Thymus (tissue), 11 donors: ENCODE results near the gene RCSD1. TPM values are rescaled to one million over a fixed set of nuclear protein-coding genes. Genes with fewer than 3 reads are reported as not detected.

Source experiments
- DNase-seq, 9 donors: peaks; one replicate each; pipeline ENCODE4 v3.0.0-alpha.2; 2013; ENCODE audit warnings: low spot score in 9 of 9, low read depth in 6 of 9, missing footprints in 1 of 9
- H3K27ac ChIP-seq, 2 donors: one replicate each; pipeline ENCODE4 v1.5.1; 2013; ENCODE audit warnings: control low read depth in 1 of 2, low read depth in 1 of 2, low read length in 1 of 2, mild to moderate bottlenecking in 1 of 2, moderate library complexity in 1 of 2
- H3K27me3 ChIP-seq, 2 donors: one replicate each; pipeline ENCODE4 v1.5.1; 2013; ENCODE audit warnings: low read length in 1 of 2; ENCODE audit not compliant: control insufficient read depth in 2 of 2, insufficient read depth in 1 of 2
- H3K36me3 ChIP-seq, 2 donors: one replicate each; pipeline ENCODE4 v1.5.1; 2013; ENCODE audit warnings: low read length in 1 of 2, mild to moderate bottlenecking in 1 of 2, moderate library complexity in 1 of 2; ENCODE audit not compliant: control insufficient read depth in 2 of 2, insufficient read depth in 2 of 2
- H3K4me1 ChIP-seq, 2 donors: one replicate each; pipeline ENCODE4 v1.5.1; 2013; ENCODE audit warnings: low read length in 2 of 2; ENCODE audit not compliant: control insufficient read depth in 2 of 2, insufficient read depth in 2 of 2
- H3K4me3 ChIP-seq, 2 donors: one replicate each; pipeline ENCODE4 v1.5.1; 2013; ENCODE audit warnings: low read length in 2 of 2, control low read depth in 1 of 2, mild to moderate bottlenecking in 1 of 2
- H3K9me3 ChIP-seq, 2 donors: one replicate each; pipeline ENCODE4 v1.5.1; 2013; ENCODE audit warnings: low read length in 1 of 2, mild to moderate bottlenecking in 1 of 2; ENCODE audit not compliant: control insufficient read depth in 2 of 2, insufficient read depth in 1 of 2
- WGBS: extraction: QIAGEN DNeasy Blood & Tissue Kit; methylation state at CpG from one replicate; pipeline ENCODE4 v1.1.7; 2013; 5-methylcytosine and 5-hydroxymethylcytosine counted together
- polyA plus RNA-seq: library from polyadenylated mRNA; stranded (reverse); fragments of 200-250 nt; gene quantifications from one replicate; pipeline ENCODE4 v1.2.3, GENCODE V29; 2013
- total RNA-seq: library from RNA; stranded (reverse); fragments of 120-200 nt; gene quantifications from one replicate; pipeline ENCODE4 v1.2.4, GENCODE V29; 2013
- donor health status: healthy.

RCSD1 gene
- total and polyA plus RNA-seq, 2 donors = 69.4 to 95.8 TPM

- no peaks in the 10 kb centered on the region for H3K9me3 ChIP-seq
Observed at GRCh38 chr1:167707942-167708341, 77.9 kb downstream of the RCSD1 start.

GRCh38 chr1:167708940-167709389 is 78.9 kb downstream of the RCSD1 start:
- H3K27me3 ChIP-seq = peaks cover 0 to 11% of the 10 kb centered on the region in 2 donors
- no peak overlapping the region for H3K27ac ChIP-seq
- no peak for DNase-seq
- H3K36me3 ChIP-seq = peaks cover 16 to 31% of the 10 kb centered on the region in 2 donors
- no peak overlapping the region for H3K4me3 ChIP-seq
- WGBS = 37% methylated on average over 3 of the region's 3 CpGs
- peaks cover 0 to 7% of the 10 kb centered on the region in 2 donors for H3K4me1 ChIP-seq
- H3K9me3 ChIP-seq = no peaks in the 10 kb centered on the region

More at GRCh38 chr1:167707942-167708341, 77.9 kb downstream of the RCSD1 start:
- H3K4me1 ChIP-seq = no peaks in the 10 kb centered on the region
- WGBS = 98% methylated on average over 4 of the region's 4 CpGs
- H3K4me3 ChIP-seq = no peak overlapping the region
- H3K27me3 ChIP-seq = peaks cover 0 to 1% of the 10 kb centered on the region in 2 donors
- peaks cover 26 to 41% of the 10 kb centered on the region in 2 donors for H3K36me3 ChIP-seq
- H3K27ac ChIP-seq = no peak overlapping the region
- no peak for DNase-seq

- Histone ChIP-seq H3K4me1 (peaks cover 6 to 13% of the 10 kb centered on the region in 2 donors), H3K27ac (no peak overlapping the region), H3K27me3 (peaks cover 0 to 14% of the 10 kb centered on the region in 2 donors), H3K36me3 (peaks cover 0 to 12% of the 10 kb centered on the region in 2 donors), H3K9me3 (no peaks in the 10 kb centered on the region), H3K4me3 (no peak overlapping the region)
- DNase-seq = no peak
- WGBS = 92% methylated on average over 1 of the region's 1 CpG
Observed at GRCh38 chr1:167710836-167711235, 80.8 kb downstream of the RCSD1 start.

GRCh38 chr1:167711797-167712196 is 81.8 kb downstream of the RCSD1 start:
- WGBS = 90% methylated on average over 3 of the region's 3 CpGs
- Histone ChIP-seq H3K9me3 (no peaks in the 10 kb centered on the region), H3K4me1 (peaks cover 6 to 15% of the 10 kb centered on the region in 2 donors), H3K27me3 (peaks cover 0 to 14% of the 10 kb centered on the region in 2 donors), H3K4me3 (no peak overlapping the region), H3K27ac (no peak overlapping the region), H3K36me3 (peaks cover 0 to 6% of the 10 kb centered on the region in 2 donors)
- no peak for DNase-seq

- peak in 5 of 9 donors; percentile 16 to 58 (median 26) for DNase-seq
- Histone ChIP-seq H3K4me3 (peak overlapping the region; percentile 76 to 95), H3K27me3 (peaks cover 0 to 14% of the 10 kb centered on the region in 2 donors), H3K4me1 (peaks cover 6 to 17% of the 10 kb centered on the region in 2 donors), H3K27ac (peak overlapping the region in 1 of 2 donors; percentile 65), H3K36me3 (no peaks in the 10 kb centered on the region), H3K9me3 (no peaks in the 10 kb centered on the region)
- 3% methylated on average over 31 of the region's 31 CpGs for WGBS
Observed at GRCh38 chr1:167713330-167714081, 83.5 kb downstream of the RCSD1 start.

GRCh38 chr1:167714098-167714438 is 84.0 kb downstream of the RCSD1 start:
- Histone ChIP-seq H3K27me3 (peaks cover 0 to 14% of the 10 kb centered on the region in 2 donors), H3K36me3 (no peaks in the 10 kb centered on the region), H3K4me1 (peaks cover 6 to 17% of the 10 kb centered on the region in 2 donors), H3K4me3 (peak overlapping the region; percentile 76 to 95), H3K9me3 (no peaks in the 10 kb centered on the region), H3K27ac (peak overlapping the region in 1 of 2 donors; percentile 86)
- under 1% methylated on average over 28 of the region's 28 CpGs for WGBS
- DNase-seq = no peak

- peak; percentile 64 to 93 (median 79) for DNase-seq
- peaks cover 0 to 14% of the 10 kb centered on the region in 2 donors for H3K27me3 ChIP-seq
- H3K4me1 ChIP-seq = peaks cover 6 to 22% of the 10 kb centered on the region in 2 donors
- H3K9me3 ChIP-seq = no peaks in the 10 kb centered on the region
- H3K4me3 ChIP-seq = peak overlapping the region; percentile 76 to 95
- under 1% methylated on average over 50 of the region's 50 CpGs for WGBS
- H3K36me3 ChIP-seq = no peaks in the 10 kb centered on the region
- peak overlapping the region; percentile 83 to 86 for H3K27ac ChIP-seq
Observed at GRCh38 chr1:167714439-167715156, 84.6 kb downstream of the RCSD1 start.

- Histone ChIP-seq H3K27me3 (peaks cover 0 to 14% of the 10 kb centered on the region in 2 donors), H3K36me3 (no peaks in the 10 kb centered on the region), H3K9me3 (no peaks in the 10 kb centered on the region), H3K4me3 (peak overlapping the region; percentile 76 to 95), H3K27ac (peak overlapping the region; percentile 54 to 83), H3K4me1 (peaks cover 6 to 27% of the 10 kb centered on the region in 2 donors)
- under 1% methylated on average over 26 of the region's 26 CpGs for WGBS
- peak; percentile 73 to 96 (median 93) for DNase-seq
Observed at GRCh38 chr1:167715157-167715999, 85.3 kb downstream of the RCSD1 start.
